GM12874 (cell line): ENCODE measurements around the gene TEX261.

Experiments
- TF ChIP-seq, protein P1 (sequence below): IDR thresholded peaks from 2 replicates; pipeline ENCODE4 v1.5.1; 2011; ENCODE audit warnings: low read depth, mild to moderate bottlenecking, control low read depth, low read length, moderate library complexity; ENCODE audit not compliant: insufficient read depth

Gene TEX261

DNA sequence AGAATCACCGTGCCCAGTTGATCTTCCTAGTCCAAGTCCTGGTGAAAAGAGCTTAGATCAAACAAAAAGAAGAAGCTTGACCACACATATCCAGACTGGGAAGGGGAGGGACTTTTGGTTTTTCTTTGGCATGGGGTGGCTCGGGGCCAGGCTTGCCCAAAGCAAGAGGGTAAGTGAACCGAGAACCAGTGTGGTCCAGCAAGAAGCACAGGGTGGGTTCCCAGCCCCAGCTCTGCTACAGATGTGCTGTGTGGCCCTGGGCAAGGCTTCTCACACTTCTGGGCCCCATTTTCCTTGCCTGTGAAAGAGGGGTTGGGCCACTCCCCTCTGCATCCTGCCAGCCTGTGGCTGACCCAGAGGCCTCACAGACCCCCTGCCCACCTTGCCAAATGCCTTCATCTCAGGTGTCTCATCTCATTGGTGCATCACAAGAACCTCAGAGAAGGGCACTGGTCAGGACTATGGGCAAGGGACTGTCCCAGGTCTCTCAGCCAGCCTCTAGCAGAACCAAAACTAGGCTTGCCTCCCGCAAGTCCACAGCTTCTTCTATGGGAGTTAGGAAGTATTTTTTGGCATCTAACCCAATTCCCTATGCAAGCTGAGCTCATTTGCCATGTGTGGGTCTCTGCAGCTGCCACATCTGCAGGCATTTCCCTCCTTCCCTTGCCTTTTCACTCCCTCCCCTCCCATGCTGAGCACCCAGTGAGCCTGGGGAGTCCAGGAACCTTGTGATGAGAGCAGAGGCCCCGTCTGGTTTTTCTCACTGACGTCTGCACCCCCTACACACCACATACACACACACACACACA lies 52.1 kb downstream of the TEX261 start:
- TF ChIP-seq, protein P1, sequence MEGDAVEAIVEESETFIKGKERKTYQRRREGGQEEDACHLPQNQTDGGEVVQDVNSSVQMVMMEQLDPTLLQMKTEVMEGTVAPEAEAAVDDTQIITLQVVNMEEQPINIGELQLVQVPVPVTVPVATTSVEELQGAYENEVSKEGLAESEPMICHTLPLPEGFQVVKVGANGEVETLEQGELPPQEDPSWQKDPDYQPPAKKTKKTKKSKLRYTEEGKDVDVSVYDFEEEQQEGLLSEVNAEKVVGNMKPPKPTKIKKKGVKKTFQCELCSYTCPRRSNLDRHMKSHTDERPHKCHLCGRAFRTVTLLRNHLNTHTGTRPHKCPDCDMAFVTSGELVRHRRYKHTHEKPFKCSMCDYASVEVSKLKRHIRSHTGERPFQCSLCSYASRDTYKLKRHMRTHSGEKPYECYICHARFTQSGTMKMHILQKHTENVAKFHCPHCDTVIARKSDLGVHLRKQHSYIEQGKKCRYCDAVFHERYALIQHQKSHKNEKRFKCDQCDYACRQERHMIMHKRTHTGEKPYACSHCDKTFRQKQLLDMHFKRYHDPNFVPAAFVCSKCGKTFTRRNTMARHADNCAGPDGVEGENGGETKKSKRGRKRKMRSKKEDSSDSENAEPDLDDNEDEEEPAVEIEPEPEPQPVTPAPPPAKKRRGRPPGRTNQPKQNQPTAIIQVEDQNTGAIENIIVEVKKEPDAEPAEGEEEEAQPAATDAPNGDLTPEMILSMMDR: no peak

DNA sequence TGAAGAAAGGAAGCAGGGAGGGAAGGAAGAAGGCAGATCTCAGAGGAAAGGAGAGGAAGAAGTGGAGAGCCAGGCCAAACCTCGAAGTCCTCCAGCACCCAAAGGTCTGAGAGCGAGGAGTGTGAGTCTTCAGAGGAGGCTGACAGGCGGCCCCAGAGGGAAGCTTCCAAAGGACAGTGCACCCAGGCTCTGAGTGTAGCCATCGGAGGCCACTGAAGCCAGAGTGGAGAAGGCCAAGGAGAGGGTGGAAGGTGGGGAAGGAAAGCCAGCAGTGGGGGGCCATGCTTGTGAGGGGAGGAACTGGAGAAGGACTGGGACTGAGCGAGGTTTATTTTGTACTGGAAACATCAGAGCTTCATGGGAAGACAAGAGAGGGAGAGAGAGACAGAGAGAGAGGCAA lies 53.0 kb downstream of the TEX261 start:
- TF ChIP-seq, protein P1: no peak

DNA sequence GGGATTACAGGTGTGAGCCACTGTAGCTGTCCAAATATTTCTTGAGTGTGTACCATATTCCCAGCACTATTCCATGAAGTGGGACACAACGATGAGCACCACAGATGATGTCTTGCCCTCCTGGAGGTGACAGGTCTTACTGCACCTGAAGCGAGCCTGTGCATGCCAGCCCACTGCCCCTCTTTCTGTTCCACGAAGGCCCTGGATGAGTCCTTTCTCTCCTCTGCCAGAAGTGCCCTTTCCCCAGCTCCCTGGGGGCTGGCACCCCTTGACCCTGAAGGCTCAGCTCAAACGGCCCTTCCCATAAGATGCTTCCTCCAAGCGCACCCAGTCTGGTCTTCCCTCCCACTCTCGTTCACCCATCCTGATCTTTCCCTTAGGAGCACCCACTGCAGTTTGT lies 53.5 kb downstream of the TEX261 start:
- TF ChIP-seq, protein P1: no peak

DNA sequence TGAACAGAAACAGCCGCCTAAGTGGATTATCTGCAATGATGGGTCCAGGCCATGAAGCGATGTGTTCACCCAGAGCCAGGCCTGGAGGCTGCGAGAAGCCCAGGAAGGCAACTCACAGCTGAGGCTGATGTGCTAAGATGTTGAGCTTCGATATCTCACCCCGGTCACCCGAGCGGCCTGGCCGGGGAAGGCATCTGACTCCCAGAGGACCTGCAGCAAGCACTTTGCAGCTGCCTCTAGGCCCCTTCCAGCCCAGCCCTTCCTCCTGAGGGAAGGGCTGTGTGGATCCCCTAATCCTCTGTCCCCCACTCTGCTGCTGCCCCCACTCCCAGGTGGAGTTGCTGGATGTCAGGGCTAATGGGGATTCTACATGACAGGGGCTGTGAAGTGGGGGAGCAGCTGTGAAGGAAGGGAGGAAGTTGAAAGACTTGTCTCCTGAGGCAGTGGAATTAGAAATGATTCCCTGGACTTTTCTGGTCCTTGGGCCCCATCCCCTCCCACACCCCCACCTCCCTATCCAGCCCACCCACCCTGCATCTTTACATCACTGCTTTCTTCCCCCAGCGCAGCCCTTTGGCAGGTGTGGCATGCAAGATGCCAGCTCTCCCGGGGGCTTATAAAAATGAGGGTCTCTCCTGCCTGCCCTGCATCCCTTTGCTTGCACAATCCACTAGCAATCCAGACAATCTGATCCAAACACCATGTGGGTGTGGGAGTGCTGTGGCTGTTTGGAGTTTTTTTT lies 54.7 kb downstream of the TEX261 start:
- TF ChIP-seq, protein P1: no peak

DNA sequence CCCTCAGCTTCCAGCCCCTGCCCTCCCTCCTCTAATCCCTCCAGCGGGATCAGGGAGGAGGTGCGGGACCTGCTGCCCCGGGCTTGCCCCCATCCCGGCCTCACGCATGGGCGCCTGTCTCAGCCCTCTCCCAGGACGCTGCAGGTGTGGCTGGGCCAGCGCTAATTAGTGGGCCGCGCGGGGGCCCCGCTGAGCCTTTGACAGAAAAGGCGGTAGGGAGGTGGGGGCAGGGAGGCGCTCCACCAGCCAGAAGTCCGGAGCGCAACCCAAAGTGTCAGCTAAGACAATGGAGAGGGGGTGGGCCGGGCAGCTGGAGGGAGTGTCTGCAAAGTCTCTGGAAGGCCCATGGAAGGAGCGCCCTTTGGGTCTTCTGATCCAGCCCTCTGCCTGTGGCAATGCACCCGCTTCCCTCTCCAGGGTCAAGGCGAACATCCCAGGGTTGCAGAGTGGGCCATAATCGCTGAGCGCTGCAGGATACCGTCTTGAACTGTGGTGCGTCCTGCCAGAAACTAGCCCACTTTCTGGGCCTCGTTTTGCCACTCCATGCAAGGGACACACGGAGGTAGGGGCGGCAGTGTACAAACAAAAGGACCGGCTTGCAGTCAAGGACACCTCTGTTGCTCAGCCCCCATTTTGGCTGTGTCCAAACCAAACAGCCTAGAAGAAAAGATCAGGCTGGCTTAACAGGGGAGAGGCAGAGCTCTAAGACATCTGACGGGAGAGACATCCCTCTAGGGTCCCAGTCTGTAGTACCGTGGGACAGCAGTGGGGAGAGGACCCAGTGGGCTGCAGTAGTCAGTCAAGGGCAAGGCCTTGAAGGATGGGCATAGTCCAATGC lies 55.5 kb downstream of the TEX261 start:
- TF ChIP-seq, protein P1: no peak

DNA sequence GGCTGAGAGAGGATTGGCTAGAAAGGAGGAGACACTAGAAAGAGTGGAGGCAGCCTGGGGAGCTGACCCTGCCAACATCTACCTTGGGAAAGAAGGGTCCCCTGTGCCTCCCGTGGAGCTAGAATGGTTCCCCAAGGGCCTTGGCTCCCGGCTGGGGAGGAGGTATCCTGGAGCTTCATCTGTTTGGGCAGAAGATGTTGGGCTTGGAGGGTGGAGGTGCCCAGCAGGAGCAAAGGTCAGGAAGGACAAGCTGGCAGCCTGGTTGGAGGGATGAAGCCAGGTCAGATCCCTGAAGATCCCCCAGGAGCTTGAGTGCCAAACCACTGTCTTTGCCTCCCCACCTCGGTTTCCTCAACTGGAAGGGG lies 56.1 kb downstream of the TEX261 start:
- TF ChIP-seq, protein P1: no peak
